ENCODE data around the gene SNRNP70. TPM values are rescaled to one million over a fixed set of nuclear protein-coding genes. Genes with fewer than 3 reads are reported as not detected.

The SNRNP70 gene
- total and polyA plus RNA-seq, 2 of the 13 experiments (the other 11 are each of a cell fraction or from before 2014, with no cell fraction given), result 150 to 210 TPM

DNA sequence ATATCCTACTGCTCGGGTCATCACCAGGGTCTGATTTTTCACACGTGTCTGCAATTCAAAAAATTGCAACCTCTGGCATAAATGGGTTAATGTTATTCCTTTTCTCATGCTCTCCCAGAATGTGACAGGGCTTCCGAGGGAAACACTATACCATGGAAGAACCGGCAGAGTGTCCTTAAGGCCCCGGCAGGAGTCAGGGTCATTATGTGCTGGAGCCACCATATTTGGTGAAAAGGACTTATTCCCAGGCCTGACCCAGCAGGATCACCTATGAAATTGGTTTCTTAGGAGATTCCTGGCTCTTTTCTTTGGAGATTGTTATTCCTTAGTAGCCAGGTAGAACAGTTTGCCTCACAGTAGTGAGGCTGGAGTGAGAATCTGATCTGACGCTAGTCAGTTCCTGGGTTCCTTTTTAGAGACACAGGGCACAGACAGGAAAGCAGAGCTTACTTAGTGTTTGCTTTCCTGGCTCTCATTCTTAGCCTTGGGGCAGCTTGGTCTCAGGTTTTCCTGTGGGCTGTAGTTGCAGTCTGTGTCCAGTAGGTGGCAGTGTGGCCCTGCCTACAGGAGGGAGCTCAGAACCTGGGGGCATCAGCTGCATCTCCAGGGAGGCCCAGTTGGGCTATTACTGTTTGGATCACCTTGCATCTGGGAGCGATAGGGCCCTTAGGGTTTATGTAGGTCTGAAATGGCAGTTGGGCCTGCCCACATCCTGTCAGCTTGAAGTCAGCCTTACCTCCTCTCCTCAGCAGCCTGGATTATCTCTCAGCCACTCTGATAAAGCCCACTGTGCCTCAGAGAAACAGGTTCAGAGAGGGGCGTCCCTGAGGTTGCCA is 12.4 kb downstream of the SNRNP70 start (continued):
- TF ChIP-seq MXI1 (IDR thresholded peaks at IDR 0.05; ENCODE audit: borderline replicate concordance, low read depth, low read length), result no peak
- no peak for TF ChIP-seq ZNF703 (CRISPR knock-in tag; IDR thresholded peaks at IDR 0.05; ENCODE audit: borderline replicate concordance)
- peak; percentile 68 for TF ChIP-seq SMC3 (IDR thresholded peaks at IDR 0.05; ENCODE audit: low read length)
- TF ChIP-seq SNAI1 (CRISPR knock-in tag; IDR thresholded peaks at IDR 0.05; ENCODE audit: borderline replicate concordance), result no peak
- no peak for TF ChIP-seq IRF2 (CRISPR knock-in tag; IDR thresholded peaks at IDR 0.05)
- no peak for TF ChIP-seq ZNF543 (CRISPR knock-in tag; IDR thresholded peaks at IDR 0.05)
- no peak for TF ChIP-seq ELF1 (CRISPR knock-in tag; IDR thresholded peaks at IDR 0.05)

GRCh38 chr19:49098795-49099194 is 13.5 kb downstream of the SNRNP70 start:
- Histone ChIP-seq H3K27me3 (ENCODE audit: control insufficient read depth in 1 of 2, insufficient read depth in 2 of 2, low read length in 2 of 2) (no peaks in the 10 kb centered on the region), H3K9me3 (ENCODE audit: low read length) (no peaks in the 10 kb centered on the region), H3K4me1 (ENCODE audit: insufficient read depth, low read length) (no peaks in the 10 kb centered on the region), H3K4me3 (replicated peaks in 1 of 3; ENCODE audit: insufficient read depth in 1 of 3, low read depth in 2 of 3, low read length in 3 of 3) (no peak overlapping the region), H3K36me3 (replicated peaks in 1 of 2; ENCODE audit: control insufficient read depth in 1 of 2, insufficient read depth in 2 of 2, low read length in 2 of 2) (peaks cover 44 to 83% of the 10 kb centered on the region in 2 experiments), H3K4me2 (ENCODE audit: low read depth, low read length) (no peak overlapping the region), H2AFZ (ENCODE audit: low read length) (no peak overlapping the region), H3K9ac (ENCODE audit: insufficient read depth, low read depth, low read length) (no peak overlapping the region), H3K79me2 (ENCODE audit: insufficient read depth, low read length) (peaks cover 16% of the 10 kb centered on the region), H4K20me1 (ENCODE audit: insufficient read depth, low read length) (peaks cover 28% of the 10 kb centered on the region), H3K27ac (ENCODE audit: extremely low read length, insufficient read depth, low read length) (no peak overlapping the region)
- ATAC-seq (no peak), FAIRE-seq (no peak), DNase-seq (ENCODE audit: low spot score) (no peak)
- BruUV-seq (replicated peaks), result no TSS peak
- in situ Hi-C loops (cut with HindIII; ENCODE audit: extremely low pct_ligation_motif_present, low pct_unique_long_range_greater_than_20kb), result loop anchor here (10.0 kb wide), 1 partner anchor 96 kb away; no protein-coding TSS in a partner anchor
- TF ChIP-seq RBM22 (optimal IDR thresholded peaks at IDR 0.05; ENCODE audit: low read length) (peak; percentile 50), MLXIP (CRISPR knock-in tag; IDR thresholded peaks at IDR 0.05; ENCODE audit: borderline replicate concordance) (no peak)
- WGBS (ENCODE audit: low lambda C conversion rate), result 98% methylated on average over 4 of the region's 4 CpGs
- ChIA-PET POLR2A (interaction anchor here (1.2 kb wide), 1 partner anchor 29 kb away, joined by 4 read pairs; no protein-coding TSS in a partner anchor), CTCF (ENCODE audit: low intra/inter-chr PET ratio, low total read pairs) (interaction anchor here (0.9 to 2.0 kb wide), 5 partner anchors 8 to 110 kb away, joined by 3 to 12 read pairs (median 9); no protein-coding TSS in a partner anchor)
- intact Hi-C loops (cut with micrococcal nuclease; ENCODE audit: unreplicated experiment), result loop anchor here (5.0 kb wide), 1 partner anchor 49 kb away; no protein-coding TSS in a partner anchor
